Mesenchymal stem cell (in vitro differentiated cells and primary cell): Measurements from ENCODE around the gene FXYD6.
A peak's percentile ranks its signal among the peaks of the same experiment; 100 is the strongest.

Source experiments
- DNase-seq: peaks from one replicate; pipeline ENCODE4 v3.0.0-alpha.2; 2013
- H2AFZ ChIP-seq: one replicate; pipeline ENCODE4 v1.6.1; 2013; ENCODE audit warnings: low read depth, mild to moderate bottlenecking, control low read depth, inconsistent platforms, low read length, moderate library complexity
- H2AK5ac ChIP-seq: 2 replicates; pipeline ENCODE4 v1.6.1; 2013; ENCODE audit warnings: low read length, moderate library complexity, mild to moderate bottlenecking, inconsistent platforms; ENCODE audit not compliant: severe bottlenecking
- H2BK120ac ChIP-seq: one replicate; pipeline ENCODE4 v1.6.1; 2013; ENCODE audit warnings: low read depth, mild to moderate bottlenecking, inconsistent platforms, low read length, moderate library complexity
- H2BK12ac ChIP-seq, 2 experiments: one replicate each; pipeline ENCODE4 v1.6.1; 2013; ENCODE audit warnings: inconsistent platforms in 2 of 2, low read length in 2 of 2, mild to moderate bottlenecking in 2 of 2, moderate library complexity in 2 of 2, control low read depth in 1 of 2
- H2BK15ac ChIP-seq: one replicate; pipeline ENCODE4 v1.6.1; 2013; ENCODE audit warnings: mild to moderate bottlenecking, low read depth, inconsistent platforms; ENCODE audit not compliant: poor library complexity, severe bottlenecking
- H2BK5ac ChIP-seq: 2 replicates; pipeline ENCODE4 v1.6.1; 2013; ENCODE audit warnings: low read depth, mild to moderate bottlenecking, low read length, control low read depth, inconsistent platforms; ENCODE audit not compliant: poor library complexity, severe bottlenecking
- H3K14ac ChIP-seq, 2 experiments: one replicate each; pipeline ENCODE4 v1.6.1; 2013; ENCODE audit warnings: inconsistent platforms in 2 of 2, low read length in 2 of 2, control low read depth in 1 of 2, mild to moderate bottlenecking in 1 of 2, moderate library complexity in 1 of 2
- H3K18ac ChIP-seq, 2 experiments: one replicate each; pipeline ENCODE4 v1.6.1; 2013; ENCODE audit warnings: inconsistent platforms in 2 of 2, low read length in 2 of 2, control low read depth in 1 of 2, low read depth in 1 of 2, mild to moderate bottlenecking in 1 of 2
- H3K23ac ChIP-seq, 2 experiments: one replicate each; pipeline ENCODE4 v1.6.1; 2013; ENCODE audit warnings: inconsistent platforms in 2 of 2, low read length in 2 of 2, mild to moderate bottlenecking in 2 of 2, moderate library complexity in 2 of 2, control low read depth in 1 of 2
- H3K27ac ChIP-seq: 2 replicates; pipeline ENCODE4 v1.5.1; 2013; ENCODE audit warnings: mild to moderate bottlenecking, moderate library complexity, low read length, control low read depth, inconsistent platforms; ENCODE audit not compliant: poor library complexity, severe bottlenecking
- H3K27me3 ChIP-seq, 2 experiments: 2 replicates each; pipeline versions ENCODE4 v1.6.1 to v1.7.0; 2013; ENCODE audit warnings: low read length in 2 of 2, mild to moderate bottlenecking in 2 of 2, moderate library complexity in 2 of 2, control low read depth in 1 of 2, inconsistent platforms in 1 of 2; ENCODE audit not compliant: control insufficient read depth in 1 of 2, insufficient read depth in 1 of 2
- H3K36me3 ChIP-seq, 2 experiments: 2 replicates each; pipeline versions ENCODE4 v1.6.1 to v1.7.0; 2013; ENCODE audit warnings: low read length in 2 of 2, control low read depth in 1 of 2, inconsistent platforms in 1 of 2, low read depth in 1 of 2, mild to moderate bottlenecking in 1 of 2; ENCODE audit not compliant: insufficient read depth in 2 of 2, control insufficient read depth in 1 of 2
- H3K4ac ChIP-seq, 2 experiments: one replicate each; pipeline ENCODE4 v1.6.1; 2013; ENCODE audit warnings: inconsistent platforms in 2 of 2, low read length in 2 of 2, mild to moderate bottlenecking in 2 of 2, moderate library complexity in 2 of 2, control low read depth in 1 of 2, low read depth in 1 of 2
- H3K4me1 ChIP-seq: 2 replicates; pipeline ENCODE4 v1.6.1; 2013; ENCODE audit warnings: low read depth, low read length, control low read depth; ENCODE audit not compliant: control insufficient read depth, insufficient read depth
- H3K4me2 ChIP-seq: 2 replicates; pipeline ENCODE4 v1.6.1; 2013; ENCODE audit warnings: low read length, mild to moderate bottlenecking, inconsistent platforms; ENCODE audit not compliant: poor library complexity, severe bottlenecking
- H3K4me3 ChIP-seq, 2 experiments: 2 replicates each; pipeline versions ENCODE4 v1.5.1 to v1.7.0; 2013; ENCODE audit warnings: low read length in 2 of 2, mild to moderate bottlenecking in 2 of 2, control low read depth in 1 of 2, low read depth in 1 of 2; ENCODE audit not compliant: insufficient read depth in 1 of 2
- H3K79me1 ChIP-seq: replicated peaks from 2 replicates; pipeline ENCODE4 v1.6.1; 2013; ENCODE audit warnings: mild to moderate bottlenecking, control low read depth, low read length, inconsistent platforms; ENCODE audit not compliant: poor library complexity, severe bottlenecking
- H3K9ac ChIP-seq: 2 replicates; pipeline ENCODE4 v1.7.0; 2013; ENCODE audit warnings: mild to moderate bottlenecking, low read length, moderate library complexity
- H3K9me3 ChIP-seq: 2 replicates; pipeline ENCODE4 v1.7.0; 2013; ENCODE audit warnings: mild to moderate bottlenecking, low read length; ENCODE audit not compliant: control insufficient read depth
- H4K8ac ChIP-seq: one replicate; pipeline ENCODE4 v1.6.1; 2013; ENCODE audit warnings: inconsistent platforms, mild to moderate bottlenecking, low read length, moderate library complexity
- H4K91ac ChIP-seq: one replicate; pipeline ENCODE4 v1.6.1; 2013; ENCODE audit warnings: mild to moderate bottlenecking, low read length, inconsistent platforms
- WGBS: methylation state at CpG from one replicate; pipeline ENCODE4 v1.1.7; 2013; ENCODE audit warnings: mixed read lengths; 5-methylcytosine and 5-hydroxymethylcytosine counted together

FXYD6 gene

DNA sequence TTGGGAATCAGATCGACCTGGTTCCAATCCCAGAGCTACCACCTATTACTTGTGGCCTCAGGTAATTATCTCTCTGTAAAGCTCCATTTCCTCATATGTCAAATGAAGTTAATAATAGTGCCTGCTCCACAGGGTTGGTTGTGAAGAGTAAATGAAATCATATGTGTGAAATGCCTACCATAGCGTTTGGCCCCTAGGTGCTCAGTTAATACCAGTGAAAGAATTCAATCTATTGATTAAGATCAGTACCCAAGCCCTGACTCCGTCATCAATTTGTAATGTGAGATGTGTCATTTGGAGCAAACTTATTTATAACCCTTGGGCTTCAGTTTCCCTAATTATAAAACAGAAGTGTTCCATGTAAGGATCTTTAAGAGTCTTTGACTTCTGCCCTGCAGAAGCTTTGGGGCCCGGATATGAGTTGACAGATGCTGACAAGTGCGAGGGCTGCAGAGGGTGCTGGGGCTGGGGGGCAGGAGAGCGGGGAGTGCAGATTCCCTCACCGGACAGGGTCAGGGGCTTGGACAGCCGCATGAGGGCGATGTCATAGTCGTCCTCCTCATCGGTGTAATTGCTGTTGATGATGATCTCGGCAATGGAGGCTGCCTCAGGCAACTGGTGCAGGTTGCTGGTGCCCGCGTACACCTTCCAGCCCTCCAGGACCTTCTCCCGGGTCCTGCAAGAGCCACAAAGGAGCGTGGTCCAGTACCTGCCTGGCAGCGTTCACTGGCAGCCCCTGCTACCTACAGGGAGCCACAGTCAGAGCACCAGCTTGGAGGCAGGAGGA, 31.8 kb upstream of the FXYD6 start:
- 92% methylated on average over 15 of the region's 17 CpGs for WGBS
- H3K79me1 ChIP-seq: no peaks in the 10 kb centered on the region

DNA sequence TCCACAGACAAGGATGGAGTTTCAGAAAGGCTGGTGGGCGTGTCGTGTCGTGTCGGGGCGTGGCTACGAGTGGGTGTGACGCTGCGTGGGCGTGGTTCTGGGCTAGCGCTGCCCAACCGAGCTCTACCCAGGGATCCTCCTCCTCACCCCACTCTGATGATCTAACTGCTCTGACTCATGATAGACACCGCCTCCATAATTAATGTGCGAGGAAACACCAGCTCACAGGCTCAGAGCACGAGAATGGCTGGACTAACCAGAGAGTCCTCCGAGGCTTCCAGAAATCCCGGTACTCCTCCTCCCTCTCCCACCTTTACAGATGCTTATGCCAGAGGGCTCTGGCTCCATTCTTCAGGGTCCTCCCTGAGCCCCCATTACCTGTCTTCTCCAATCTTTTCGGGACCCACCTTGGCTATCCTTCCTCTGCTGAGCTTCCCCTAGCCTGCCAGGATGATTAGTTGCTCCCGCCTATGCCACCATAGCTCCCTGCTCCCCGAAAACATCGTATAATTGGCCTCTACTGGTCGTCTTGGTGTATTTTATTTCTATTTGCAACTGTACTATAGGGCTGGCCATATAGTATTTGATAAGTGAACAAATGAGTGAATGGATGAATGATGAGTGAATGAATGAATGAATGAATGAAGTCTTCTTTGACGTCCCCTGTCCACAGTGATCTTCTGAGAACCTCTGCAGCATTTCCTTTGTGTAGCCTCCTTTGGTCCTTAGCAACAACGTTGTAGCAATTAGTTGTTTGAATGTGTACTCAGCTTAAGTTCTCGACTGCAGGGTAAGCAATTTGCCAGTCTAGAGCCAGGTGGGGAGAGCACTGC, 31.0 kb upstream of the FXYD6 start:
- H2BK5ac ChIP-seq: peak overlapping the region; percentile 32
- H3K27ac ChIP-seq: no peak overlapping the region
- peak overlapping the region; percentile 89 to 95 for H2BK12ac ChIP-seq
- WGBS: 40% methylated on average over 16 of the region's 24 CpGs
- peaks cover 14 to 23% of the 10 kb centered on the region in 2 experiments for H3K27me3 ChIP-seq
- H3K9me3 ChIP-seq: no peaks in the 10 kb centered on the region
- H2BK15ac ChIP-seq: no peak overlapping the region
- peak overlapping the region; percentile 76 for H3K9ac ChIP-seq
- no peak overlapping the region for H3K23ac ChIP-seq
- H3K18ac ChIP-seq: peak overlapping the region; percentile 88 to 93
- peak overlapping the region; percentile 35 for H2AK5ac ChIP-seq
- no peaks in the 10 kb centered on the region for H3K36me3 ChIP-seq
- peak overlapping the region; percentile 44 for H3K4me2 ChIP-seq
- peak overlapping the region; percentile 85 for H4K91ac ChIP-seq
- no peak overlapping the region for H2AFZ ChIP-seq
- no peaks in the 10 kb centered on the region for H3K79me1 ChIP-seq
- no peak overlapping the region for H3K14ac ChIP-seq
- H4K8ac ChIP-seq: peak overlapping the region; percentile 83
- H2BK120ac ChIP-seq: peak overlapping the region; percentile 82
- peak; percentile 98 for DNase-seq
- peaks cover 17% of the 10 kb centered on the region for H3K4me1 ChIP-seq
- peak overlapping the region in 1 of 2 experiments; percentile 59 for H3K4me3 ChIP-seq
- peak overlapping the region; percentile 28 to 85 for H3K4ac ChIP-seq

More for the DNA sequence above, 31.8 kb upstream of the FXYD6 start:
- Histone ChIP-seq H3K27ac (no peak overlapping the region), H3K4me2 (no peak overlapping the region), H2BK15ac (no peak overlapping the region), H3K18ac (no peak overlapping the region), H4K8ac (no peak overlapping the region), H3K14ac (no peak overlapping the region), H3K4me3 (no peak overlapping the region), H4K91ac (peak overlapping the region; percentile 43), H2BK12ac (peak overlapping the region; percentile 71 to 83), H2BK120ac (peak overlapping the region; percentile 82), H3K4ac (peak overlapping the region in 1 of 2 experiments; percentile 28), H2AK5ac (no peak overlapping the region), H2AFZ (no peak overlapping the region), H3K9me3 (no peaks in the 10 kb centered on the region), H3K27me3 (peaks cover 14 to 31% of the 10 kb centered on the region in 2 experiments), H2BK5ac (no peak overlapping the region), H3K9ac (no peak overlapping the region), H3K4me1 (peaks cover 17% of the 10 kb centered on the region), H3K23ac (no peak overlapping the region), H3K36me3 (no peaks in the 10 kb centered on the region)
- DNase-seq: no peak

DNA sequence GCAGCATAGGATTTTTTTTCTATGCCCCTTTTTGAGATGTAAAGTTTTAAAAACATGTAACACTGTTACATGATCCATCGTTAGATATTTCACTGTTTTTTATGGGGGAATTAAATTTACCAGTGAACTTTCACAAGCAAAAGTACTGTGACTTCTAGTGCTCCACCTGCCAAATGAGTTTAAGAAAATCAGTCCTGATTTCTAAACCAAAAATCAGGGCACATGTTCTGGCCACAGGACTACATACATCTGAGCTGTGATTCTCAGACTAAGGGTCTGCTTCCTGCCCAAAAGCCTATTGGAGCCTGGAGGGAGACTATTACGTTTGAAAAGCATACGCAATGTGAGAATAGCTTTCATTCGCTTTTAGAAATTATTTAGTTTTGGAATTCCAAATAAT, 30.3 kb upstream of the FXYD6 start:
- H3K4me1 ChIP-seq: peaks cover 17% of the 10 kb centered on the region
- no peaks in the 10 kb centered on the region for H3K36me3 ChIP-seq
- WGBS: 75% methylated on average over 4 of the region's 4 CpGs
- peak overlapping the region in 1 of 2 experiments; percentile 51 for H2BK12ac ChIP-seq
- H3K4me2 ChIP-seq: no peak overlapping the region
- H2BK15ac ChIP-seq: no peak overlapping the region
- H2AK5ac ChIP-seq: no peak overlapping the region
- no peak overlapping the region for H2BK5ac ChIP-seq
- no peaks in the 10 kb centered on the region for H3K9me3 ChIP-seq
- no peak overlapping the region for H3K9ac ChIP-seq
- peaks cover 10 to 15% of the 10 kb centered on the region in 2 experiments for H3K27me3 ChIP-seq
- H3K4ac ChIP-seq: no peak overlapping the region
- no peak overlapping the region for H2BK120ac ChIP-seq
- H2AFZ ChIP-seq: no peak overlapping the region
- H4K91ac ChIP-seq: no peak overlapping the region
- no peak overlapping the region for H3K18ac ChIP-seq
- H4K8ac ChIP-seq: no peak overlapping the region
- H3K4me3 ChIP-seq: no peak overlapping the region
- no peaks in the 10 kb centered on the region for H3K79me1 ChIP-seq
- no peak overlapping the region for H3K14ac ChIP-seq
- peak overlapping the region; percentile 3 for H3K27ac ChIP-seq
- no peak overlapping the region for H3K23ac ChIP-seq
- no peak for DNase-seq

DNA sequence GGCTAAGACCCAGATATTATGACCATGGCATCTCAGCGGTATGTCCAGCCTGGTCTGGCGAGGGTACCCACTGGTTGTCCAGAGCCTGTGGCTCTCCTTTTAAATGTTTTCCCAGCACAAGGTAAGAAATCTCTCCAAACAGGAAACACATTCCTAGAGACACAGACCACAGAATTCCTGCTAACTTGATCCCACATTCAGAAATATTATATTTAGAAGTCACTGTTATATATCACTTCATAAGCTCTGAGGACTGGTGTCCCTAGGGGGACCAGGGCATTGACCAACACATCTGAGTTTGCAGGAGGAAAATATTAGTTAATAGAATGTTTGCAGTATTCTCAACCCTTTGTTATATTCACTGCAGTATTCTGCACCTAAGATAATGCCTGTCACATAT, 29.7 kb upstream of the FXYD6 start:
- no peak overlapping the region for H3K4me2 ChIP-seq
- 100% methylated on average over 2 of the region's 2 CpGs for WGBS
- no peak overlapping the region for H3K23ac ChIP-seq
- no peak overlapping the region for H3K9ac ChIP-seq
- H4K91ac ChIP-seq: no peak overlapping the region
- peaks cover 5 to 9% of the 10 kb centered on the region in 2 experiments for H3K27me3 ChIP-seq
- peaks cover 17% of the 10 kb centered on the region for H3K4me1 ChIP-seq
- H2AK5ac ChIP-seq: peak overlapping the region; percentile 1
- no peaks in the 10 kb centered on the region for H3K79me1 ChIP-seq
- no peak overlapping the region for H2BK120ac ChIP-seq
- peak overlapping the region in 1 of 2 experiments; percentile 51 for H2BK12ac ChIP-seq
- no peak overlapping the region for H2AFZ ChIP-seq
- H2BK5ac ChIP-seq: no peak overlapping the region
- H3K9me3 ChIP-seq: no peaks in the 10 kb centered on the region
- no peak overlapping the region for H3K4me3 ChIP-seq
- H2BK15ac ChIP-seq: no peak overlapping the region
- peak; percentile 14 for DNase-seq
- peak overlapping the region in 1 of 2 experiments; percentile 24 for H3K18ac ChIP-seq
- peak overlapping the region; percentile 14 for H3K27ac ChIP-seq
- no peak overlapping the region for H4K8ac ChIP-seq
- H3K14ac ChIP-seq: no peak overlapping the region
- peak overlapping the region in 1 of 2 experiments; percentile 34 for H3K4ac ChIP-seq
- no peaks in the 10 kb centered on the region for H3K36me3 ChIP-seq
